Esophagus squamous epithelium (tissue), 4 donors: ENCODE results near the gene PLN.

Experiments used
- CTCF ChIP-seq, 6 experiments: fragments of 450-650 bp in 4 of 6; fragments of 200-600 bp in 2 of 6; sonication (generic) in 2 of 6; IDR thresholded peaks; one replicate each; pipeline ENCODE4 v1.5.1; 2016 to 2019; ENCODE audit warnings: antibody characterized with exemption in 6 of 6, mild to moderate bottlenecking in 4 of 6, moderate library complexity in 4 of 6
- POLR2A ChIP-seq, 4 donors: fragments of 450-650 bp; IDR thresholded peaks; one replicate each; pipeline ENCODE4 v1.6.1; 2017; ENCODE audit warnings: antibody characterized with exemption in 4 of 4, mild to moderate bottlenecking in 4 of 4, moderate library complexity in 3 of 4

GRCh38 chr6:118522422-118522821 lies 25.7 kb upstream of the PLN start:
- TF ChIP-seq POLR2A (IDR thresholded peaks at IDR 0.05) (no peak), CTCF (IDR thresholded peaks at IDR 0.05) (no peak)
